H1 (cell line): Measurements from ENCODE around the gene PACS1. TPM values are rescaled to one million over a fixed set of nuclear protein-coding genes. Genes with fewer than 3 reads are reported as not detected.

Experiments used
- CTCF ChIA-PET: fragments of 300-600 bp; sonication (Branson Sonifier 250); formaldehyde crosslinking; loops from one replicate; lab custom pipeline; 2021; ENCODE audit not compliant: partially characterized antibody; lab: Charles Lee
- POLR2A ChIA-PET: fragments of 300-600 bp; sonication (Branson Sonifier 250); formaldehyde crosslinking; loops from one replicate; lab custom pipeline; 2021; ENCODE audit warnings: inconsistent platforms; ENCODE audit not compliant: partially characterized antibody; lab: Charles Lee
- DNase-seq, 2 experiments: peaks; one replicate each; pipeline versions ENCODE4 v3.0.0 to v3.0.0-alpha.2; 2010 to 2022; ENCODE audit warnings: low spot score in 2 of 2, low read depth in 1 of 2, mixed read lengths in 1 of 2
- FAIRE-seq: peaks from 2 replicates; lab custom pipeline; 2011; peaks lifted over from hg19 to GRCh38; lab: Jason Lieb, UNC
- H2AFZ ChIP-seq: 2 replicates; pipeline ENCODE4 v1.8.1; 2012; ENCODE audit warnings: low read length, inconsistent platforms
- H2AK5ac ChIP-seq: 2 replicates; pipeline ENCODE4 v1.6.1; 2013; ENCODE audit warnings: low read depth, low read length
- H2BK120ac ChIP-seq: replicated peaks from 2 replicates; pipeline ENCODE3; 2013; ENCODE audit warnings: low read depth, low read length, inconsistent platforms
- H2BK12ac ChIP-seq: 2 replicates; pipeline ENCODE4 v1.6.1; 2013; ENCODE audit warnings: low read depth, low read length
- H2BK15ac ChIP-seq: 2 replicates; pipeline ENCODE4 v1.6.1; 2013; ENCODE audit warnings: low read length
- H2BK20ac ChIP-seq: 2 replicates; pipeline ENCODE4 v1.6.1; 2013; ENCODE audit warnings: low read length
- H2BK5ac ChIP-seq: 2 replicates; pipeline ENCODE4 v1.6.1; 2013; ENCODE audit warnings: low read depth, low read length
- H3K14ac ChIP-seq: 2 replicates; pipeline ENCODE4 v1.6.1; 2013; ENCODE audit warnings: inconsistent platforms; ENCODE audit not compliant: insufficient read length
- H3K18ac ChIP-seq: 2 replicates; pipeline ENCODE4 v1.6.1; 2013; ENCODE audit warnings: low read length; ENCODE audit errors: extremely low read depth
- H3K23ac ChIP-seq: 2 replicates; pipeline ENCODE4 v1.6.1; 2013; ENCODE audit warnings: inconsistent platforms; ENCODE audit not compliant: insufficient read length
- H3K23me2 ChIP-seq: 2 replicates; pipeline ENCODE4 v1.6.1; 2013; ENCODE audit warnings: low read depth, low read length
- H3K27ac ChIP-seq: 2 replicates; pipeline ENCODE4 v1.6.1; 2011; ENCODE audit warnings: low read depth, low read length, inconsistent platforms
- H3K27me3 ChIP-seq, 4 experiments: replicated peaks in 1 of 4; 1 replicate in 1 of 4; 2 replicates in 3 of 4; pipeline versions ENCODE4 v1.6.1 to v1.8.1; 2011 to 2013; ENCODE audit warnings: low read length in 3 of 4, mild to moderate bottlenecking in 3 of 4, inconsistent platforms in 2 of 4, mixed read lengths in 2 of 4, moderate library complexity in 1 of 4; ENCODE audit not compliant: control insufficient read depth in 3 of 4, insufficient read depth in 3 of 4; ENCODE audit errors: extremely low read depth in 1 of 4
- H3K36me3 ChIP-seq, 4 experiments: 2 replicates each; pipeline versions ENCODE4 v1.6.1 to v1.8.1; 2011 to 2013; ENCODE audit warnings: mild to moderate bottlenecking in 4 of 4, low read length in 3 of 4, moderate library complexity in 2 of 4, control low read depth in 1 of 4, inconsistent platforms in 1 of 4; ENCODE audit not compliant: insufficient read depth in 4 of 4, control insufficient read depth in 2 of 4
- H3K4ac ChIP-seq: replicated peaks from 2 replicates; pipeline ENCODE3; 2013; ENCODE audit warnings: low read length, low read depth, mixed read lengths, inconsistent platforms; ENCODE audit not compliant: insufficient read length
- H3K4me1 ChIP-seq, 4 experiments: replicated peaks in 1 of 4; 1 replicate in 1 of 4; 2 replicates in 3 of 4; pipeline versions ENCODE4 v1.6.1 to v1.8.1; 2011 to 2013; ENCODE audit warnings: low read length in 3 of 4, inconsistent platforms in 2 of 4, mixed read lengths in 1 of 4; ENCODE audit not compliant: insufficient read depth in 4 of 4, control insufficient read depth in 3 of 4
- H3K4me2 ChIP-seq, 2 experiments: 2 replicates each; pipeline versions ENCODE4 v1.6.1 to v1.8.1; 2011 to 2013; ENCODE audit warnings: low read depth in 2 of 2, low read length in 2 of 2, control low read depth in 1 of 2, inconsistent platforms in 1 of 2, mild to moderate bottlenecking in 1 of 2; ENCODE audit not compliant: insufficient read depth in 1 of 2
- H3K4me3 ChIP-seq, 4 experiments: fragments of 200-600, 300-600 bp in 1 of 4; sonication (generic), shearing (Covaris generic), sonication (Bioruptor Twin) in 1 of 4; 2 replicates each; pipeline versions ENCODE4 v1.5.1 to v1.8.1; 2011 to 2016; ENCODE audit warnings: low read length in 4 of 4, low read depth in 3 of 4, control low read depth in 2 of 4, inconsistent platforms in 2 of 4, mild to moderate bottlenecking in 2 of 4, mixed read lengths in 1 of 4, moderate library complexity in 1 of 4; ENCODE audit not compliant: insufficient read depth in 2 of 4; ENCODE audit errors: extremely low read depth in 1 of 4
- H3K56ac ChIP-seq: replicated peaks from 2 replicates; pipeline ENCODE3; 2013; ENCODE audit warnings: low read depth, mild to moderate bottlenecking, mixed read lengths, low read length, inconsistent platforms; ENCODE audit not compliant: insufficient read length
- H3K79me1 ChIP-seq: 2 replicates; pipeline ENCODE4 v1.6.1; 2013; ENCODE audit warnings: low read depth, low read length, control low read depth
- H3K79me2 ChIP-seq, 2 experiments: 2 replicates each; pipeline versions ENCODE4 v1.6.1 to v1.8.1; 2012 to 2013; ENCODE audit warnings: low read length in 2 of 2, mild to moderate bottlenecking in 2 of 2, inconsistent platforms in 1 of 2; ENCODE audit not compliant: insufficient read depth in 2 of 2, control insufficient read depth in 1 of 2
- H3K9ac ChIP-seq, 4 experiments: replicated peaks in 1 of 4; 1 replicate in 1 of 4; 2 replicates in 3 of 4; pipeline versions ENCODE4 v1.6.1 to v1.8.1; 2011 to 2013; ENCODE audit warnings: low read depth in 3 of 4, low read length in 3 of 4, control low read depth in 2 of 4, mild to moderate bottlenecking in 2 of 4, moderate library complexity in 2 of 4, inconsistent platforms in 1 of 4; ENCODE audit errors: extremely low read depth in 1 of 4
- H3K9me3 ChIP-seq, 2 experiments: 2 replicates each; pipeline versions ENCODE4 v1.6.1 to v1.8.1; 2012 to 2013; ENCODE audit warnings: mild to moderate bottlenecking in 2 of 2, moderate library complexity in 2 of 2, control low read depth in 1 of 2, inconsistent platforms in 1 of 2, low read depth in 1 of 2, low read length in 1 of 2, mixed read lengths in 1 of 2; ENCODE audit not compliant: insufficient read depth in 2 of 2
- H4K20me1 ChIP-seq, 2 experiments: replicated peaks in 1 of 2; 2 replicates each; pipeline versions ENCODE3 to v1.8.1; 2011 to 2013; ENCODE audit warnings: inconsistent platforms in 2 of 2, low read length in 2 of 2, mild to moderate bottlenecking in 1 of 2; ENCODE audit not compliant: insufficient read depth in 2 of 2, control insufficient read depth in 1 of 2
- H4K5ac ChIP-seq: 2 replicates; pipeline ENCODE4 v1.6.1; 2013; ENCODE audit warnings: low read length, low read depth, mixed read lengths, inconsistent platforms; ENCODE audit not compliant: insufficient read length
- H4K8ac ChIP-seq: 2 replicates; pipeline ENCODE4 v1.8.0; 2013; ENCODE audit warnings: mild to moderate bottlenecking, moderate library complexity, low read length, inconsistent platforms; ENCODE audit not compliant: insufficient read depth; ENCODE audit errors: extremely low read depth
- H4K91ac ChIP-seq: replicated peaks from 2 replicates; pipeline ENCODE3; 2013; ENCODE audit warnings: low read length, mixed read lengths, inconsistent platforms; ENCODE audit not compliant: insufficient read length
- CBX5 ChIP-seq: fragments of 300-800, 300-1000 bp; sonication (generic); IDR thresholded peaks from 2 replicates; pipeline ENCODE4 v1.7.1; 2016; ENCODE audit warnings: antibody characterized with exemption, low read length, low read depth
- EGR1 ChIP-seq: IDR thresholded peaks from 2 replicates; pipeline ENCODE4 v1.6.1; 2011; ENCODE audit warnings: low read depth, low read length, borderline replicate concordance
- HDAC2 ChIP-seq, 2 experiments: fragments of 300-600 bp in 1 of 2; sonication (generic) in 1 of 2; IDR thresholded peaks; 2 replicates each; pipeline ENCODE4 v1.6.1; 2011 to 2012; ENCODE audit warnings: low read depth in 2 of 2, low read length in 2 of 2, mild to moderate bottlenecking in 2 of 2, moderate library complexity in 2 of 2, borderline replicate concordance in 1 of 2, inconsistent platforms in 1 of 2
- PHF8 ChIP-seq: fragments of 200-600 bp; sonication (generic); conservative IDR thresholded peaks from 2 replicates; pipeline ENCODE4 v1.7.1; 2012; ENCODE audit warnings: low read depth, mild to moderate bottlenecking, inconsistent platforms, low read length, moderate library complexity
- WGBS, 2 experiments: shearing (Covaris generic) in 1 of 2; methylation state at CpG; one replicate each; pipeline versions ENCODE4 v1.1.6 to v1.1.7; 2013 to 2015; ENCODE audit warnings: low lambda C conversion rate in 2 of 2, mixed read lengths in 2 of 2, inconsistent platforms in 1 of 2, low coverage in 1 of 2, missing lambda C conversion rate in 1 of 2; ENCODE audit not compliant: insufficient replicate concordance in 2 of 2, insufficient coverage in 1 of 2, insufficient read length in 1 of 2; ENCODE audit errors: extremely low coverage in 1 of 2, missing lambda C conversion rate in 1 of 2; 5-methylcytosine and 5-hydroxymethylcytosine counted together
- polyA plus RNA-seq, 7 experiments: library from polyadenylated mRNA; depleted of rRNA in 3 of 7; stranded (reverse) in 5 of 7; unstranded in 2 of 7; fragments of >200 nt in 5 of 7; fragments of 200-250 nt in 2 of 7; gene quantifications; 1 replicate in 5 of 7; 2 replicates in 1 of 7; 4 replicates in 1 of 7; pipeline versions ENCODE4 v1.2.1 to v1.2.3, GENCODE V29; 2011 to 2013; ENCODE audit warnings: missing spikeins in 2 of 7, mixed read lengths in 2 of 7
- total RNA-seq: library from RNA; stranded (reverse); fragmentation: NEBNext Ultra II Directional; extraction: Animal tissue kit (Norgen Biotek cat#: 25700); gene quantifications from 2 replicates; pipeline ENCODE4 v1.2.1, GENCODE V29; 2021

The PACS1 gene
- total and polyA plus RNA-seq, 2 of the 8 experiments (the other 6 are each of a cell fraction or from before 2014, with no cell fraction given) = 11.5 to 36.0 TPM

DNA sequence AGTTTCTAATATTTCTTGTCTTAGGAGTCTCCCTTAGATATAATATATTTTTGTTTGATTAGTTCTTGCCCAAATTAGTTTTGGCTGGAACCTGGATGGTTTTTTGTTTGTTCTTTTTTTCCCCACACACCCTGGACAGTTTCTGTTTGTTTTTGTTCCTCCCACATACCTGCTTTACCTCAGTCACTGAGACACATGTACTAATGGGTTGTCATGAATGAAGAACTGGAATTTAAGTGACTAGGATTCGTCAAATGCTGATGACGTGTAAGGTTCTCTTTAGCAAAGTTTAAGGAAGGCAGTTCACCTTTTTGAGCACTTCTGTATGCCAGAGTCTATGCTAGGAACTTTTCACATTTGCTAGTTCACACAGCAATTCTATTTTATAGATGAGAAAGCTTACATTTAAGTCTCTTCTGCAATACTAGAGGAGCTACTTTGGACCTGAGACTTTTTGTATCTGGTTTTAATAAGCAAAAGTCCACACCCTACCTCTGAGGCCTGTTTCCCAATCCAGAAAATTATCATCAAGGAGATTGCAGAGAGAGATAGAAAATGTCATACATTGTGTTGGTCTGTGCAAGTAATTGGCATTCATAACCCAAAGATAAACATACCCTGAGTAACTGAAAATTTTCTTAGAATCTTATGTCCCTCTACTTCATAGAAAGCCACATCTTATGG is 111.7 kb downstream of the PACS1 start:
- no peak for DNase-seq
- no peak overlapping the region for H3K23ac ChIP-seq
- no peak overlapping the region for H3K9ac ChIP-seq
- H2BK5ac ChIP-seq = no peak overlapping the region
- no peaks in the 10 kb centered on the region for H3K23me2 ChIP-seq
- H4K20me1 ChIP-seq = peaks cover 0 to 1% of the 10 kb centered on the region in 2 experiments
- no peaks in the 10 kb centered on the region for H3K36me3 ChIP-seq
- CTCF ChIA-PET = interaction anchor here (0.9 kb wide), 1 partner anchor 41 kb away, joined by 3 read pairs; no protein-coding TSS in a partner anchor
- no peak overlapping the region for H4K91ac ChIP-seq
- no peak overlapping the region for H2AFZ ChIP-seq
- H3K14ac ChIP-seq = no peak overlapping the region
- no peak overlapping the region for H2AK5ac ChIP-seq
- no peak overlapping the region for H3K4me2 ChIP-seq
- no peak overlapping the region for H3K4ac ChIP-seq
- H3K79me2 ChIP-seq = no peaks in the 10 kb centered on the region
- no peak overlapping the region for H2BK20ac ChIP-seq
- no peaks in the 10 kb centered on the region for H3K4me1 ChIP-seq
- no peaks in the 10 kb centered on the region for H3K9me3 ChIP-seq
- WGBS, 2 experiments = 93% methylated on average over 2 of the region's 2 CpGs; no CpG with 5 or more reads in 1 of the 2 experiments
- no peak overlapping the region for H4K5ac ChIP-seq
- no peaks in the 10 kb centered on the region for H3K27me3 ChIP-seq
- H3K79me1 ChIP-seq = peaks cover 2% of the 10 kb centered on the region; the same call in 1 of the 2 replicates
- TF ChIP-seq PHF8 (no peak), EGR1 (no peak), HDAC2 (IDR thresholded peaks at IDR 0.05; ENCODE audit: borderline replicate concordance in 1 of 2, low read depth in 2 of 2, low read length in 2 of 2) (no peak), CBX5 (no peak)
- POLR2A ChIA-PET = no interaction called here
- no peak overlapping the region for H3K56ac ChIP-seq
- no peak overlapping the region for H2BK12ac ChIP-seq
- H3K4me3 ChIP-seq = no peak overlapping the region
- no peak overlapping the region for H4K8ac ChIP-seq
- no peak for FAIRE-seq
- H2BK15ac ChIP-seq = no peak overlapping the region
- H2BK120ac ChIP-seq = no peak overlapping the region
- no peak overlapping the region for H3K27ac ChIP-seq
- H3K18ac ChIP-seq = no peak overlapping the region
